H1 (cell line): ENCODE data around the gene HIVEP3. TPM values are rescaled to one million over a fixed set of nuclear protein-coding genes. Genes with fewer than 3 reads are reported as not detected.

ENCODE experiments used
- CTCF ChIA-PET: fragments of 300-600 bp; sonication (Branson Sonifier 250); formaldehyde crosslinking; loops from one replicate; lab custom pipeline; 2021; ENCODE audit not compliant: partially characterized antibody; lab: Charles Lee
- POLR2A ChIA-PET: fragments of 300-600 bp; sonication (Branson Sonifier 250); formaldehyde crosslinking; loops from one replicate; lab custom pipeline; 2021; ENCODE audit warnings: inconsistent platforms; ENCODE audit not compliant: partially characterized antibody; lab: Charles Lee
- DNase-seq, 2 experiments: peaks; one replicate each; pipeline versions ENCODE4 v3.0.0 to v3.0.0-alpha.2; 2010 to 2022; ENCODE audit warnings: low spot score in 2 of 2, low read depth in 1 of 2, mixed read lengths in 1 of 2
- FAIRE-seq: peaks from 2 replicates; lab custom pipeline; 2011; peaks lifted over from hg19 to GRCh38; lab: Jason Lieb, UNC
- H2AFZ ChIP-seq: 2 replicates; pipeline ENCODE4 v1.8.1; 2012; ENCODE audit warnings: low read length, inconsistent platforms
- H2AK5ac ChIP-seq: 2 replicates; pipeline ENCODE4 v1.6.1; 2013; ENCODE audit warnings: low read depth, low read length
- H2BK120ac ChIP-seq: replicated peaks from 2 replicates; pipeline ENCODE3; 2013; ENCODE audit warnings: low read depth, low read length, inconsistent platforms
- H2BK12ac ChIP-seq: 2 replicates; pipeline ENCODE4 v1.6.1; 2013; ENCODE audit warnings: low read depth, low read length
- H2BK15ac ChIP-seq: 2 replicates; pipeline ENCODE4 v1.6.1; 2013; ENCODE audit warnings: low read length
- H2BK20ac ChIP-seq: 2 replicates; pipeline ENCODE4 v1.6.1; 2013; ENCODE audit warnings: low read length
- H2BK5ac ChIP-seq: 2 replicates; pipeline ENCODE4 v1.6.1; 2013; ENCODE audit warnings: low read depth, low read length
- H3K14ac ChIP-seq: 2 replicates; pipeline ENCODE4 v1.6.1; 2013; ENCODE audit warnings: inconsistent platforms; ENCODE audit not compliant: insufficient read length
- H3K18ac ChIP-seq: 2 replicates; pipeline ENCODE4 v1.6.1; 2013; ENCODE audit warnings: low read length; ENCODE audit errors: extremely low read depth
- H3K23ac ChIP-seq: 2 replicates; pipeline ENCODE4 v1.6.1; 2013; ENCODE audit warnings: inconsistent platforms; ENCODE audit not compliant: insufficient read length
- H3K23me2 ChIP-seq: 2 replicates; pipeline ENCODE4 v1.6.1; 2013; ENCODE audit warnings: low read depth, low read length
- H3K27ac ChIP-seq: 2 replicates; pipeline ENCODE4 v1.6.1; 2011; ENCODE audit warnings: low read depth, low read length, inconsistent platforms
- H3K27me3 ChIP-seq, 4 experiments: replicated peaks in 1 of 4; 1 replicate in 1 of 4; 2 replicates in 3 of 4; pipeline versions ENCODE4 v1.6.1 to v1.8.1; 2011 to 2013; ENCODE audit warnings: low read length in 3 of 4, mild to moderate bottlenecking in 3 of 4, inconsistent platforms in 2 of 4, mixed read lengths in 2 of 4, moderate library complexity in 1 of 4; ENCODE audit not compliant: control insufficient read depth in 3 of 4, insufficient read depth in 3 of 4; ENCODE audit errors: extremely low read depth in 1 of 4
- H3K36me3 ChIP-seq, 4 experiments: 2 replicates each; pipeline versions ENCODE4 v1.6.1 to v1.8.1; 2011 to 2013; ENCODE audit warnings: mild to moderate bottlenecking in 4 of 4, low read length in 3 of 4, moderate library complexity in 2 of 4, control low read depth in 1 of 4, inconsistent platforms in 1 of 4; ENCODE audit not compliant: insufficient read depth in 4 of 4, control insufficient read depth in 2 of 4
- H3K4ac ChIP-seq: replicated peaks from 2 replicates; pipeline ENCODE3; 2013; ENCODE audit warnings: low read length, low read depth, mixed read lengths, inconsistent platforms; ENCODE audit not compliant: insufficient read length
- H3K4me1 ChIP-seq, 4 experiments: replicated peaks in 1 of 4; 1 replicate in 1 of 4; 2 replicates in 3 of 4; pipeline versions ENCODE4 v1.6.1 to v1.8.1; 2011 to 2013; ENCODE audit warnings: low read length in 3 of 4, inconsistent platforms in 2 of 4, mixed read lengths in 1 of 4; ENCODE audit not compliant: insufficient read depth in 4 of 4, control insufficient read depth in 3 of 4
- H3K4me2 ChIP-seq, 2 experiments: 2 replicates each; pipeline versions ENCODE4 v1.6.1 to v1.8.1; 2011 to 2013; ENCODE audit warnings: low read depth in 2 of 2, low read length in 2 of 2, control low read depth in 1 of 2, inconsistent platforms in 1 of 2, mild to moderate bottlenecking in 1 of 2; ENCODE audit not compliant: insufficient read depth in 1 of 2
- H3K4me3 ChIP-seq, 4 experiments: fragments of 200-600, 300-600 bp in 1 of 4; sonication (generic), shearing (Covaris generic), sonication (Bioruptor Twin) in 1 of 4; 2 replicates each; pipeline versions ENCODE4 v1.5.1 to v1.8.1; 2011 to 2016; ENCODE audit warnings: low read length in 4 of 4, low read depth in 3 of 4, control low read depth in 2 of 4, inconsistent platforms in 2 of 4, mild to moderate bottlenecking in 2 of 4, mixed read lengths in 1 of 4, moderate library complexity in 1 of 4; ENCODE audit not compliant: insufficient read depth in 2 of 4; ENCODE audit errors: extremely low read depth in 1 of 4
- H3K56ac ChIP-seq: replicated peaks from 2 replicates; pipeline ENCODE3; 2013; ENCODE audit warnings: low read depth, mild to moderate bottlenecking, mixed read lengths, low read length, inconsistent platforms; ENCODE audit not compliant: insufficient read length
- H3K79me1 ChIP-seq: 2 replicates; pipeline ENCODE4 v1.6.1; 2013; ENCODE audit warnings: low read depth, low read length, control low read depth
- H3K79me2 ChIP-seq, 2 experiments: 2 replicates each; pipeline versions ENCODE4 v1.6.1 to v1.8.1; 2012 to 2013; ENCODE audit warnings: low read length in 2 of 2, mild to moderate bottlenecking in 2 of 2, inconsistent platforms in 1 of 2; ENCODE audit not compliant: insufficient read depth in 2 of 2, control insufficient read depth in 1 of 2
- H3K9ac ChIP-seq, 4 experiments: replicated peaks in 1 of 4; 1 replicate in 1 of 4; 2 replicates in 3 of 4; pipeline versions ENCODE4 v1.6.1 to v1.8.1; 2011 to 2013; ENCODE audit warnings: low read depth in 3 of 4, low read length in 3 of 4, control low read depth in 2 of 4, mild to moderate bottlenecking in 2 of 4, moderate library complexity in 2 of 4, inconsistent platforms in 1 of 4; ENCODE audit errors: extremely low read depth in 1 of 4
- H3K9me3 ChIP-seq, 2 experiments: 2 replicates each; pipeline versions ENCODE4 v1.6.1 to v1.8.1; 2012 to 2013; ENCODE audit warnings: mild to moderate bottlenecking in 2 of 2, moderate library complexity in 2 of 2, control low read depth in 1 of 2, inconsistent platforms in 1 of 2, low read depth in 1 of 2, low read length in 1 of 2, mixed read lengths in 1 of 2; ENCODE audit not compliant: insufficient read depth in 2 of 2
- H4K20me1 ChIP-seq, 2 experiments: replicated peaks in 1 of 2; 2 replicates each; pipeline versions ENCODE3 to v1.8.1; 2011 to 2013; ENCODE audit warnings: inconsistent platforms in 2 of 2, low read length in 2 of 2, mild to moderate bottlenecking in 1 of 2; ENCODE audit not compliant: insufficient read depth in 2 of 2, control insufficient read depth in 1 of 2
- H4K5ac ChIP-seq: 2 replicates; pipeline ENCODE4 v1.6.1; 2013; ENCODE audit warnings: low read length, low read depth, mixed read lengths, inconsistent platforms; ENCODE audit not compliant: insufficient read length
- H4K8ac ChIP-seq: 2 replicates; pipeline ENCODE4 v1.8.0; 2013; ENCODE audit warnings: mild to moderate bottlenecking, moderate library complexity, low read length, inconsistent platforms; ENCODE audit not compliant: insufficient read depth; ENCODE audit errors: extremely low read depth
- H4K91ac ChIP-seq: replicated peaks from 2 replicates; pipeline ENCODE3; 2013; ENCODE audit warnings: low read length, mixed read lengths, inconsistent platforms; ENCODE audit not compliant: insufficient read length
- BACH1 ChIP-seq: IDR thresholded peaks from 2 replicates; pipeline ENCODE4 v1.6.1; 2012; ENCODE audit warnings: low read length, improper control_type of control experiment
- EP300 ChIP-seq, 2 experiments: IDR thresholded peaks; 1 replicate in 1 of 2; 2 replicates in 1 of 2; pipeline ENCODE4 v1.6.1; 2011 to 2012; ENCODE audit warnings: low read depth in 2 of 2, low read length in 2 of 2, mild to moderate bottlenecking in 2 of 2, borderline replicate concordance in 1 of 2, inconsistent platforms in 1 of 2, moderate library complexity in 1 of 2
- EZH2 ChIP-seq: fragments of 200-600 bp; sonication (generic); IDR thresholded peaks from 2 replicates; pipeline ENCODE4 v1.7.1; 2012; ENCODE audit warnings: low read depth, mild to moderate bottlenecking, moderate library complexity, low read length, inconsistent platforms; ENCODE audit not compliant: severe bottlenecking
- HDAC2 ChIP-seq, 2 experiments: fragments of 300-600 bp in 1 of 2; sonication (generic) in 1 of 2; IDR thresholded peaks; 2 replicates each; pipeline ENCODE4 v1.6.1; 2011 to 2012; ENCODE audit warnings: low read depth in 2 of 2, low read length in 2 of 2, mild to moderate bottlenecking in 2 of 2, moderate library complexity in 2 of 2, borderline replicate concordance in 1 of 2, inconsistent platforms in 1 of 2
- JUN ChIP-seq: IDR thresholded peaks from 2 replicates; pipeline ENCODE4 v1.6.1; 2011; ENCODE audit warnings: low read depth, mild to moderate bottlenecking, improper control_type of control experiment, low read length
- JUND ChIP-seq: IDR thresholded peaks from 2 replicates; pipeline ENCODE4 v1.6.1; 2011; ENCODE audit warnings: mild to moderate bottlenecking, improper control_type of control experiment, low read length
- KDM1A ChIP-seq: fragments of 200-600, 300-600 bp; sonication (generic); IDR thresholded peaks from 2 replicates; pipeline ENCODE4 v1.7.1; 2016; ENCODE audit warnings: mild to moderate bottlenecking, low read length, borderline replicate concordance
- POLR2A ChIP-seq, 2 experiments: IDR thresholded peaks; 1 replicate in 1 of 2; 2 replicates in 1 of 2; pipeline ENCODE4 v1.6.1; 2011; ENCODE audit warnings: low read depth in 2 of 2, low read length in 2 of 2, mild to moderate bottlenecking in 2 of 2; ENCODE audit errors: control extremely low read depth in 1 of 2
- RNF2 ChIP-seq: fragments of 200-900, 300-1000 bp; sonication (generic); IDR thresholded peaks from 2 replicates; pipeline ENCODE4 v1.7.1; 2016; ENCODE audit warnings: borderline replicate concordance, low read depth, mild to moderate bottlenecking, antibody characterized with exemption, low read length; ENCODE audit not compliant: poor library complexity, severe bottlenecking; ENCODE audit errors: missing control alignments
- TAF7 ChIP-seq: optimal IDR thresholded peaks from 2 replicates; pipeline ENCODE3; 2011; ENCODE audit warnings: low read depth, mild to moderate bottlenecking, inconsistent platforms, low read length, moderate library complexity, borderline replicate concordance
- WGBS, 2 experiments: shearing (Covaris generic) in 1 of 2; methylation state at CpG; one replicate each; pipeline versions ENCODE4 v1.1.6 to v1.1.7; 2013 to 2015; ENCODE audit warnings: low lambda C conversion rate in 2 of 2, mixed read lengths in 2 of 2, inconsistent platforms in 1 of 2, low coverage in 1 of 2, missing lambda C conversion rate in 1 of 2; ENCODE audit not compliant: insufficient replicate concordance in 2 of 2, insufficient coverage in 1 of 2, insufficient read length in 1 of 2; ENCODE audit errors: extremely low coverage in 1 of 2, missing lambda C conversion rate in 1 of 2; 5-methylcytosine and 5-hydroxymethylcytosine counted together
- polyA plus RNA-seq, 7 experiments: library from polyadenylated mRNA; depleted of rRNA in 3 of 7; stranded (reverse) in 5 of 7; unstranded in 2 of 7; fragments of >200 nt in 5 of 7; fragments of 200-250 nt in 2 of 7; gene quantifications; 1 replicate in 5 of 7; 2 replicates in 1 of 7; 4 replicates in 1 of 7; pipeline versions ENCODE4 v1.2.1 to v1.2.3, GENCODE V29; 2011 to 2013; ENCODE audit warnings: missing spikeins in 2 of 7, mixed read lengths in 2 of 7
- total RNA-seq: library from RNA; stranded (reverse); fragmentation: NEBNext Ultra II Directional; extraction: Animal tissue kit (Norgen Biotek cat#: 25700); gene quantifications from 2 replicates; pipeline ENCODE4 v1.2.1, GENCODE V29; 2021
- TF ChIP-seq, protein P1 (sequence below): IDR thresholded peaks from 2 replicates; pipeline ENCODE4 v1.6.1; 2011; ENCODE audit warnings: low read depth, mild to moderate bottlenecking, low read length; ENCODE audit not compliant: insufficient read depth

Gene HIVEP3
- total and polyA plus RNA-seq, 2 of the 8 experiments (the other 6 are each of a cell fraction or from before 2014, with no cell fraction given) = 0.24 to 0.69 TPM

- no peaks in the 10 kb centered on the region for H3K79me1 ChIP-seq
- TF ChIP-seq EZH2 (no peak), EP300 (IDR thresholded peaks at IDR 0.05; ENCODE audit: borderline replicate concordance in 1 of 2, low read depth in 2 of 2, low read length in 2 of 2) (no peak), RNF2 (no peak), HDAC2 (IDR thresholded peaks at IDR 0.05; ENCODE audit: borderline replicate concordance in 1 of 2, low read depth in 2 of 2, low read length in 2 of 2) (no peak), TAF7 (no peak), JUND (no peak), JUN (no peak), KDM1A (no peak), POLR2A (IDR thresholded peaks at IDR 0.05; ENCODE audit: control extremely low read depth in 1 of 2, low read depth in 2 of 2, low read length in 2 of 2) (no peak), BACH1 (no peak)
- TF ChIP-seq, protein P1, sequence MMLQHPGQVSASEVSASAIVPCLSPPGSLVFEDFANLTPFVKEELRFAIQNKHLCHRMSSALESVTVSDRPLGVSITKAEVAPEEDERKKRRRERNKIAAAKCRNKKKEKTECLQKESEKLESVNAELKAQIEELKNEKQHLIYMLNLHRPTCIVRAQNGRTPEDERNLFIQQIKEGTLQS = no peak
Observed at GRCh38 chr1:41510531-41511238, 408.0 kb downstream of the HIVEP3 start.

More at GRCh38 chr1:41510531-41511238, 408.0 kb downstream of the HIVEP3 start:
- Histone ChIP-seq H2BK5ac (no peak overlapping the region), H3K23ac (no peak overlapping the region), H3K4me1 (peaks cover 5 to 6% (median 5%) of the 10 kb centered on the region in 4 experiments), H3K4ac (no peak overlapping the region), H3K9ac (no peak overlapping the region), H4K20me1 (no peaks in the 10 kb centered on the region), H2BK12ac (no peak overlapping the region), H3K36me3 (no peaks in the 10 kb centered on the region), H2BK15ac (no peak overlapping the region), H3K14ac (no peak overlapping the region), H3K4me2 (no peak overlapping the region), H3K27ac (no peak overlapping the region), H3K9me3 (no peaks in the 10 kb centered on the region), H4K91ac (no peak overlapping the region), H4K5ac (no peak overlapping the region), H2AFZ (no peak overlapping the region), H2BK20ac (no peak overlapping the region), H3K18ac (no peak overlapping the region), H3K79me2 (no peaks in the 10 kb centered on the region), H3K27me3 (no peaks in the 10 kb centered on the region), H3K4me3 (no peak overlapping the region), H4K8ac (peak overlapping the region; percentile 12), H2AK5ac (no peak overlapping the region), H3K23me2 (no peaks in the 10 kb centered on the region), H2BK120ac (no peak overlapping the region), H3K56ac (no peak overlapping the region)
- FAIRE-seq (no peak), DNase-seq (no peak)
- CTCF ChIA-PET = interaction anchor here (4.4 to 10.4 kb wide), 3 partner anchors 11 to 22 kb away, joined by 40 to 205 read pairs (median 85); partner anchors contain the start of gene EDN2
- 96% methylated on average over 24 of the region's 41 CpGs; no CpG with 5 or more reads in 1 of the 2 experiments for WGBS, 2 experiments
- POLR2A ChIA-PET = no interaction called here
